Measurements from ENCODE around the gene PTPRCAP. TPM values are rescaled to one million over a fixed set of nuclear protein-coding genes. Genes with fewer than 3 reads are reported as not detected.

Gene PTPRCAP
- total RNA-seq, 1 experiment from 2014 or later = 0.15 TPM

DNA sequence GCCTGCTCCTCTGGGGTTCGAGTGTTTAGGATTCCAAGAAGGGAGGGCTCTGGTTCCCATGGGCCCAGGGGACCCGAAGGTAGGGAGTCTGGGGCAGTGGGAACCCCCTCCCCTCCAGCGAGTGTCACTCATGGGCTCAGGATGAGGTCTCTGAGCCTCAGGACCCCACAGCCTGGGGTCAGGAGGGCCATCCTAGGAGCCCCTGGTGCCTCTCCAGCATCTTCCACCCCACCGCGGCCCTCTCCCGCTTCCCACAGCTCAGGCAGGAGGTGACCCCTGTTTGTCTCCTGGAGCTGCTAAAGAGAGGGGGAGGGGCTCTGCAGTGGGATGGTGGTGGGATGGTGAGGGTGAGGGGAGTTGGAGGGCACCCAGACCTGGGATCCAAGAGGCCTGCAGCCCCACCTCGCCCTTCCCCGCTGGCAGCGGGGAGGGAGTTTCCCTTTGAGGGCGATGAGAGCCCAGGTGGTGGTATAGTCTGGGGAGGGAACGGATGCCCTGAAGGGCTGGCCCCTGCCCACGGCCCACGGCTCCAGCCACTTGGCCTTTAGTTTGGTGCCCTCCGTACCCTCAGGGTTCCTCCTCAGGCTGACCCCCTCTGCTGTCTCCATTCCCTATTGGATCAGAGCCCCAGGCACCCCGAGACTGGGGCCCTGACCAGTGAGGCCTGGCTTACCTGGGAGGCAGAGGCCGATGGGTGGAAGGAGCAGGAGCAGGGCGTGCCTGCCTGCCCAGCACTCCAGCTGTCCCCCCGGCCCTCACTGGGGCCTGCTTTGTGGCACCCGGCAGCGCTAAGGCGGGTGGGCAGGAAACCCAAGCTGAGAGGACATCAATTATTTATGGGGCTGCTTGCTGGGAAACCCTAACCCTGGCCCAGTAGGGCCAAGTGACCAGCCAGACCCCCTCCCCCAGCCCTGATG lies 16.6 kb upstream of the PTPRCAP start:
- no peak for DNase-seq
- intact Hi-C loops (cut with micrococcal nuclease) = no loop called here
- no peak for TF ChIP-seq EZH2 (IDR thresholded peaks at IDR 0.05; ENCODE audit: low read length, unreplicated experiment)
- TF ChIP-seq, protein P1, sequence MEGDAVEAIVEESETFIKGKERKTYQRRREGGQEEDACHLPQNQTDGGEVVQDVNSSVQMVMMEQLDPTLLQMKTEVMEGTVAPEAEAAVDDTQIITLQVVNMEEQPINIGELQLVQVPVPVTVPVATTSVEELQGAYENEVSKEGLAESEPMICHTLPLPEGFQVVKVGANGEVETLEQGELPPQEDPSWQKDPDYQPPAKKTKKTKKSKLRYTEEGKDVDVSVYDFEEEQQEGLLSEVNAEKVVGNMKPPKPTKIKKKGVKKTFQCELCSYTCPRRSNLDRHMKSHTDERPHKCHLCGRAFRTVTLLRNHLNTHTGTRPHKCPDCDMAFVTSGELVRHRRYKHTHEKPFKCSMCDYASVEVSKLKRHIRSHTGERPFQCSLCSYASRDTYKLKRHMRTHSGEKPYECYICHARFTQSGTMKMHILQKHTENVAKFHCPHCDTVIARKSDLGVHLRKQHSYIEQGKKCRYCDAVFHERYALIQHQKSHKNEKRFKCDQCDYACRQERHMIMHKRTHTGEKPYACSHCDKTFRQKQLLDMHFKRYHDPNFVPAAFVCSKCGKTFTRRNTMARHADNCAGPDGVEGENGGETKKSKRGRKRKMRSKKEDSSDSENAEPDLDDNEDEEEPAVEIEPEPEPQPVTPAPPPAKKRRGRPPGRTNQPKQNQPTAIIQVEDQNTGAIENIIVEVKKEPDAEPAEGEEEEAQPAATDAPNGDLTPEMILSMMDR (conservative IDR thresholded peaks at IDR 0.05; ENCODE audit: low read depth, low read length) = no peak
- no peak for TF ChIP-seq EZH2phosphoT487 (IDR thresholded peaks at IDR 0.05; ENCODE audit: borderline replicate concordance, low read length)
- ChIA-PET POLR2A (ENCODE audit: unreplicated experiment) (no interaction called here), CTCF (no interaction called here)
- Histone ChIP-seq H4K20me1 (ENCODE audit: low read length) (no peaks in the 10 kb centered on the region), H3K79me2 (ENCODE audit: low read length) (no peaks in the 10 kb centered on the region), H3K4me2 (ENCODE audit: low read length) (no peak overlapping the region), H3F3A (ENCODE audit: low read length, unreplicated experiment) (no peaks in the 10 kb centered on the region), H3K9ac (ENCODE audit: low read length) (no peak overlapping the region), H3K27me3 (ENCODE audit: low read length) (no peaks in the 10 kb centered on the region), H2AFZ (ENCODE audit: low read length) (no peak overlapping the region), H3K27ac (ENCODE audit: low read length) (no peak overlapping the region), H3K4me3 (ENCODE audit: low read length) (no peak overlapping the region), H3K9me3 (ENCODE audit: low read length) (no peaks in the 10 kb centered on the region), H3K9me2 (replicated peaks; ENCODE audit: low read length) (no peaks in the 10 kb centered on the region), H3K36me3 (ENCODE audit: low read depth, low read length) (no peaks in the 10 kb centered on the region), H3K4me1 (ENCODE audit: insufficient read depth, low read length) (no peaks in the 10 kb centered on the region)
- BruUV-seq (replicated peaks) = no TSS peak
- ATAC-seq = no peak

DNA sequence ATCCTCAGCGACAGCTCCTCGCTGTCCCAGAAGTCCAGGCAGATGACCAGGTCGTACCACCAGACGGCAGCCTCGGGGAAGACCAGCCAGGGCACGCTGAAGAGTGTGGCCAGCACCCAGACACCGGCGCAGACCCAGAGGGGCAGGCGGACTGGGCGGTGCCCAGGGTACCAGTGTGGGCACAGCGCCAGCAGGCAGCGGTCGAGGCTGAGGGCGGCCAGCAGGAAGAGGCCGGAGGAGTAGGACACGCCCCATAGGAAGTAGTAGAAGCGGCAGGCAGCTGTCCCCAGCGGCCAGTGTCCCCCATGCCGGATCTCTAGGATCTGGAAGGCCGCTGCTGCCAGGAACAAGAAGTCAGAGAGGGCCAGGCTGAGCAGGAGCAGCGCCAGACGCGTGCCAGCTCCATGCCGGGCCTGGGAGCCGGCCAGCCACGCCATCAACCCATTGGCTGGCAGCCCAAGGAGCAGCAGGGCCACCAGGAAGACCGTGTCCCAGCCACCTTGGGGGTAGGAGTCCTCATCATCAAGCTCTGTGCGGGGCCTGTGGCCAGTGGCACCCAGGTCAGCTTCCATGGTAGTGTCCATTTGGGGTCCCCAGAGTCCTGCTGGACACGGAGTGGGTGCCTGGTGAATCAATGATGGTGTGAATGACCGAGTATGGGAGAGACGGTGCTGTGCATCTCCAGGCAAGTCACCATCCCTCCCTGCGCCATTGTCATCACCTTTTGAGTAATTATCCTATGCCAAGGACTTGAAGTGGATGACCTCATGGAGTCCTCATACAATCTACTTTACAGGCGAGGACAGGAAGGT lies 14.9 kb upstream of the PTPRCAP start, which contains the start of gene GPR152:
Gene GPR152, minus strand, starts transcription at position 589 of the 812 bp plus-strand sequence. Its CDS starts 5 bp downstream, at position 584.
- H3K9me3 ChIP-seq (ENCODE audit: low read length) = no peaks in the 10 kb centered on the region
- ATAC-seq = no peak; the same call in 1 of the 2 replicates
- intact Hi-C loops (cut with micrococcal nuclease) = no loop called here
- no peaks in the 10 kb centered on the region for H3F3A ChIP-seq (ENCODE audit: low read length, unreplicated experiment)
- no peak for TF ChIP-seq EZH2 (IDR thresholded peaks at IDR 0.05; ENCODE audit: low read length, unreplicated experiment)
- no peak for TF ChIP-seq EZH2phosphoT487 (IDR thresholded peaks at IDR 0.05; ENCODE audit: borderline replicate concordance, low read length)
- TF ChIP-seq, protein P1 (conservative IDR thresholded peaks at IDR 0.05; ENCODE audit: low read depth, low read length) = no peak
- no peak within 1 kb of the TSS for H3K4me3 ChIP-seq (ENCODE audit: low read length)
- H3K4me1 ChIP-seq (ENCODE audit: insufficient read depth, low read length) = no peaks in the 10 kb centered on the region
- no peak within 1 kb of the TSS for H3K9ac ChIP-seq (ENCODE audit: low read length)
- no peak within 1 kb of the TSS for H3K27ac ChIP-seq (ENCODE audit: low read length)
- no peak for DNase-seq
- H3K27me3 ChIP-seq (ENCODE audit: low read length) = no peaks in the 10 kb centered on the region
- no peaks in the 10 kb centered on the region for H3K36me3 ChIP-seq (ENCODE audit: low read depth, low read length)
- H4K20me1 ChIP-seq (ENCODE audit: low read length) = no peaks in the 10 kb centered on the region
- CTCF ChIA-PET = no interaction called here
- H2AFZ ChIP-seq (ENCODE audit: low read length) = no peak within 1 kb of the TSS
- BruUV-seq (replicated peaks) = no TSS peak
- no peaks in the 10 kb centered on the region for H3K9me2 ChIP-seq (replicated peaks; ENCODE audit: low read length)
- POLR2A ChIA-PET (ENCODE audit: unreplicated experiment) = no interaction called here
- no peaks in the 10 kb centered on the region for H3K79me2 ChIP-seq (ENCODE audit: low read length)
- no peak within 1 kb of the TSS for H3K4me2 ChIP-seq (ENCODE audit: low read length)
